HG02623 (cell line): ENCODE results near the gene YTHDF1.

Source experiments
- ATAC-seq: cut with Tn5 transposase; IDR thresholded peaks from one replicate; pipeline ENCODE4 v1.9.1; 2021; ENCODE audit warnings: moderate library complexity; ENCODE audit not compliant: unreplicated experiment

Gene YTHDF1

DNA sequence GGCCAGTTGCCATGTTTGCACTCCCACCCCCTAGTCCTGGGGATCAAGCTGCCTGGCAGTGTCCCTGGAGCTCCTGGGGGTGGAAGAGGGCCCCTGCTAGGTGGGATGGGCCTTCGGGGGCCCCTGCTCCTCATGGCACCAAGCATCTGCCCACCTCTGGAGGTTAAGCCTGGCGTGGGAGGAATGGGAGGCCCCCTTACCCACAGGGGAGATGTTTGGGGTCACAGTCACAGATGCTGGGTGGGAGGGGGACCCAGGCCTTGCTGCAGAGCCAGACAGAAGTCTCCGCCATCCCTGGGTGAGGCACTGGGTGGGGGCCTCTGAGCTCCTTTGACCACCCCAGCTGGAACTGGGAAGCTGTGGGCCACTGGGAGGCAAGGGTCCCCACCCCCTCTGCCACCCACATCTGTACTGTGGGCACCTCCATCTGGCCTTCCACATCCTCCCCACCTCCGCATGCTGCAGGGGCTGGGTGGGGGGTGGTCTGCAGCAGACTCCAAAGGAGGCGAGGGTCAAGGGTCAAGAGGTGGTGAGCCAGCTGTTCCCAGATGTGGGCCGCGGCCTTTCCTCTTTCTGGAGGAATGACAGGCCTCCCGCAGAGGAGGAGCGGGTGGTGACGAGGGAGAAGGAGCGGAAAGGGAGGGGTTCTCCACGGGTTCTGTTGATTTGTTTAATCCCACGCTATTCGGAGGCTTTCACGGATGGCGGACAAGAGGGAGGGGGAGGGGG lies 41.5 kb downstream of the YTHDF1 start:
- no peak for ATAC-seq

DNA sequence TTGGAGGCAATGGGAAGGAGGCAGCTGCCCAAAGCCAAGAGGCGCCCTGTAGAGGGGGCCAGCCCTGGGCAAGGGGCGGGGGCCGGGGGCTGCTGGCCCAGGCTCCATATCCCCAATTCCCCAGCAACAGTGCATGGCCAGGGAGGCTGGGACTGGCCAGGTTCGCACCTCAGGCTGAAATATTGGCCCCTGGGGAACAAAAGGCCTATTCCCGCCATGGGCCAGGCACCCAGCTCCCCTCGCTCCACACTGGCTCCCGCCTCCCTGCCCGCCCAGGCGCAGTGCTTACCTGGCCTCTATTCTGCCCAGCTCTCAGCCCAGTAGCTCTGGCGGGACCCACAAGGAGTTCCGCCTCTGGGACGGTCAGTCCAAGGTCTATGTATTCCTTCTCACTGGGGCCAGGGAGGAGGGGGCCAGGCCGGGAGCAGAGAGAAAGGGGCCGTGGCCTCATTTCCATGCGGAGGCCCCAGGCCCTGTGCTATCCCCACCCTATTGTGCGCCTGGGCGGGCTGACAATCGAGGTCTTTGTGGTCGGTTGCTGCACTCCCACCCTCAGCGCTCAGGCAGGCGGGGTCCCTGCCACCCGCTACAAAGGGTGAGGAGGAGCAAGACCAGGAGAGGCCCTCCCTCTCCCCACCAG lies 42.3 kb downstream of the YTHDF1 start:
- ATAC-seq: no peak

DNA sequence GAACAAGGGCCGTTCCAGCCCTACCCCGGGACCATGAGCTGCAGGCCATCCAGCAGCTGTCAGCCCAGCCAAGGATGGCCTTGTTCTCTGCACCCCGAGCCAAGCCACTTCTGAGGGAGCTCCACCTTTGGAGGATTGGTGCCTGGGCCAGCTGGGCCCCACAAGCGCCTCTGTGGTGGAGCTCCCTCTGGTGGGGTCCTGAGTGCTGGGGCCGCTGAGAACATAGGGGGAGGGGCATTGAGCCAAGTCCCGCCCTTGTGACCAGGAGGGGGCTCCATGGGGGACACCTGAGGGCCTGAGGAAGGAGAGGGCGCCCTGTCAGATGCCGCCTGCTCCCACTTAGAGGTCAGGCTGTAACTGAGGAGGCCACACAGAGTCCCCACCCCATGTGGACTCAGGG lies 43.2 kb downstream of the YTHDF1 start:
- no peak for ATAC-seq

DNA sequence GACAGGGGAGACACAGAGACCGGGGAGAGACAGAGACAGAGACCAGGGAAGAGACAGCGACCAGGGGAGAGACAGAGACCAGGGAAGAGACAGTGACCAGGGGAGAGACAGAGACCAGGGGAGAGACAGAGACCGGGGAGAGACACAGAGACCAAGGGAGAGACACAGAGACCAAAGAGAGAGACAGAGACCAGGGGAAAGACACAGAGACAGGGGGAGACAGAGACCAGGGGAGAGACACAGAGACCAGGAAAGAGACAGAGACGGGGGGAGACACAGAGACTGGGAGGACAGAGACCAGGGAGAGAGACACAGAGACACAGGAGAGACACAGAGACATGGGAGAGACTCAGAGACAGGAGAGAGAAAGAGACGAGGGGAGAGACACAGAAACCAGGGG lies 43.9 kb downstream of the YTHDF1 start:
- no peak for ATAC-seq

DNA sequence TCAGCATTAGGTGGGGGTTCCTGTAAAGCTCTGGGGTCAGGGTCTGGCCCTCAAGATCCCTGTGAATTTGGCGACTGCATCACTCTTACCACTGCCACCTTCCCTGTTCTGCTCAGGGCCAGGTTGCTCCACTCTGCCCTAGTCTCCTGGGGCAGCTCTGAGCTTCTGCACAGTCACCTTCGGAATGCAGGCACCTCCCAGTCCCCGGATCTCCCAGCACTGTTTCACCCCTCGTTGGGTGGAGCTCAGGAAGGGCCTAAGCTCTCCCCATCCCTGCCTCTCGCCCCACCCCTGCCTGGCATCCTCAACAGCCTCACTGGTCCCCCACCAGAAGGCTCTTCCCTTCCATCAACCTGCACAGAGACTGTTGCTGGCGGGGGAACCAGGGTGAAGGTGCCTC lies 46.2 kb downstream of the YTHDF1 start:
- ATAC-seq: no peak

DNA sequence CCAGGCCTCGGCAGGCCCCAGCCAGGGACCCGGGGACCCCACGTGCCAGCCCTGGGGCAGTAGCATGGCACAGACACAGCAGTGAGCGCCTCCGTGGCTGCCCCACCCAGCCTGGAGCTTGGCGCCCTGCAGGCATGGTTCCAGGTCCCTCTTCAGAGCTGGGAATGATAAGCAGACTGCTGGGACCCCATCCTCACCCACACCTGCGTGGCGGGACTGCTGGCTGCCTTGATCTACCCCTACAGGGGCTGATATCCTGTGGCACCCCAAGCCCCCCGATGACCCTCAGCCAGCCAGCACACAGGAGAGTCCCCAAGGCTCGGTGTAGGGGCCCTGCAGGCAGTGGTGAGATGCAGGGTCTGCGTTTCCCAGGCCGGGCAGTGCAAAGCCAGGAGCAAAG lies 47.1 kb downstream of the YTHDF1 start:
- ATAC-seq: no peak

DNA sequence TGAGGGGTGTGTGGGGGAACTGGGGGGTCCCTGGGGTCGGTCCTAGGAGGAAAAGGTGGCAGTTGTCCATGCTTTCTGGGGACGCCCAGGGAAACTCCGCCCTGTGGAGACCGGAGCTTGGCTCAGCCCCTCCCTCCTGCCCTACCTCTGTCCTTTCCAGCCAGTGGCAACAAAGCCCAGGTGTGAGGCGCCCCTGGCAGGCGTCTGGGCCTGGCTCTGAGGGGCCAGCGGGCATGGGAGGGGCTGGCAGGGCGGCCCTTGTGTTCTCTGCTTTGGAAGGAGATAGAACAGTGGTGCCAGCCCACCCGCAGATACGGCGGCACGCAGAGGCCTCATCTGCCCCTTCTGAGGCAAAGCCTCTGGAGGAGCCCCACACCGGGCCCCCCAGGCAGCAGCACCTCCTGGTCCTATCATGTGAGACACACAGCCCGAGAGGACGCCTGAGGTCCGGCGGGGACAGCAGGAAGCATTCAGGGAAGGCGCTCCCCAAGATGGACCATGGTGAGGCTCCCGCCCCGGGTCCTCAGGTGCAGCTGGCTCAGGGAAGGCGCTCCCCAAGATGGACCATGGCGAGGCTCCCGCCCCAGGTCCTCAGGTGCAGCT lies 47.9 kb downstream of the YTHDF1 start:
- no peak for ATAC-seq

DNA sequence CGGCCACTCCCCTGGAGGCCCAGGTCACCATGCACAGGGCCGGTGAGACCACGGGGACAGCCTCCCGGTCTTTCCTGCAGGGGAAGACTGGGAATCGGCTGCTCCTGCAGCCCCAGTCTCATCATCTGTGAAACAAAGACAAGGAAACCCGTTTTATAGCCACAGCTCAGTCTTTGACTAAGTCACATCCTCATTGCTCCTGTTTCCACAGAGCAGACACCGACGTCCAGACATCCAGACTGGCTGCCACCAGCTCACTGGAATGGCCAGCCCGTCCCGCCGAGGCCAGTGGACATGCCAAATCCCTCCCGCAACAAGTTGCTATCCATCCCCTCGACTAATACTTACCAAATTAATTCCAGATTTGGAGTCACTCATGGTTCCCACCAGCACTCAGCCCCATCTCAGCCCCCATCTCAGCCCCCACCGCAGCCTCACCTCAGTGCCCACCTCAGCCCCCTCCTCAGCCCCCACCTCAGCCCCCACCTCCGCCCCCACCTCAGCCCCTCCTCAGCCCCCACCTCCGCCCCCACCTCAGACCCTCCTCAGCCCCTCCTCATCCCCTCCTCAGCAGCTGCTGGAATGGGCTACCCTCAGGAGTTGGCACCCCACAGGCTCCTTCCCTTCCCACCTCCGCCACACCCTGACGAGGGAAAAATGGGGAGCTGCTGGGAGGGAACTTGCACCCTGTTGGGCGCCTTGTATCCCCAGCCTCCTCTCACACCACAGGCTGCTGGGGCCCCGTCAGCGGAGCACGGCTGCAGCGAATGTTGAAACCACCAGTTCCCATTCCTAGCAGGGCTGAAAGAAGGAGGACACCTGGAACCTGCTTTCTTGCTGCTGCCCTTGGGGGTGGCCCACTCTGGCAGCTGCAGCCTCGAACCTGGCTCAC lies 48.7 kb downstream of the YTHDF1 start:
- ATAC-seq: no peak

DNA sequence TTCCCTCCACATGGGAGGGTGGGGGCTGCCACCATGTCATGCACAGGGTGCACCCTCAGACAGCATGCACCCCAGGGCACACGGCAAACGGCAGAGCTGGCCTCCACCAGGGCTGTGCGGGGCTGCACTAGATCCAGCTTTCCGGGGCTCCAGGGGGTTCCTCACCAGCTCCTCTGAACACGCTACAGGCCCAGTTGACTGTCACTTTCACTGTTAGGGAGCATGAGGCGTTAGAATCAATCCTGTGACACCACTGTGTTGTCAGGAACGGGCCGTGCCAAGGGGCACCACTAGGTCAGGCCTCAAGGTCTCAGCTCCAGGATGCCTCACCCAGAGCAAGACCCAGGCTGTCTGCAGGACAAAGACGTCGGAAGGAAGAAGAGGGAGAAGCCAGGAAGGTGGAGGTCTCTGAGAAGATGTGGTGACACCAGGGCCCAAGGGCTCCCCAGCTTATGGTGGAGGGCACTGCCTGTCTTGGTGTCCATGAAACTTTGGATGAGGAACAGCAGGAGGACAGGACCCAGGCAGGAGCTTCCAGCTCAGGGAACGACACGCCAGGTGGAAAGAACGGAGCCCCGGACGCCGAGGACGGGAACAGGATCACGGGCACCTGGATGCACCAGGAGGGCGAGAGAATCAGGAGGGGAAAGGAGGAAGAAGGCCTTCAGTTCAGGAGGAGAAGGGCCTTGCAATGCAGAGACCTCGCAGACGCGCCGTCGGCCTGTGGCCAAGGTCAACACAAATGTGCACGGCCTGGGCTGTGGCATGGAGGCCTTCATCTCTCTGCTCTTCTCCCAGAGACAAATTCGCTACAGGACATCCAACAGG lies 49.5 kb downstream of the YTHDF1 start:
- ATAC-seq: no peak

DNA sequence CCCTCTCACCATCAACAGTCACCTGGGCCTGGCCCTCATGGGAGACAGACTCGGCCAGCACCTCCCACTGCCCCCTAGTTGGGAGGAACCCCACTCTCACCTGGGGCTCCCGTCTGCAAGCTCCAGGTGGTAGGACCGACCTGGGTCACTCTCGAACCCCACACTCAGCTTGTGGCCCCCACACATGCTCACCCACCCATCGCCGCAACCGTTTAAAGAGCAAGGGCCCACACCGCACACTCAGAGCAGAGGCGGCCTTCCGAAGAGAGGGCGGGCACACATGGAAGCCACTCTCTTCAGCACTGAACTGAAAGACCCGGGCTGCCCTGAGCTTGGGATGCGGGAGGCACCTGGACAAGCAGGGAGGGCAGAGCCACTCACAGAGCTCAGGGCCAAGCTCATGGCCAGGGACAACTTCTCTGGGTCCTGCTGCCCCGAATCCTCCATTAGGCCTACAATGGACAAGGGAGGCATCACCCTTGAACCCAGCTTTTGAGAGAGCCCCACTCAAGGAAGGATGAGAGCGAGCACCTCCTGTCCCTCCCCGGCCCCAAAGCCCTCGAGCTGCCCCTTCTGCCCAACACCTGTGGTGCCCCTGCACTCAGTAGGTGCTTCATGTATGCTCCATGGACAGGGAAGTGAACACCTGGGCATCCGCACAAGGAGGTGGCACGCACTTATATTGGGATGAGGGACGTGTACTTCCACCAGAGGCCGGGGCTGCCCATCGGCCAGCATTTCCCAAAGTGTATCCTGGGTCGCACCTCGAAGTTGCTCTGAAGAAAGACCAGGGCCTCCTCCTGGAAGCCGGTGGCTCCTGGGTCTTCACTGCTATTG lies 50.4 kb downstream of the YTHDF1 start:
- ATAC-seq: no peak

DNA sequence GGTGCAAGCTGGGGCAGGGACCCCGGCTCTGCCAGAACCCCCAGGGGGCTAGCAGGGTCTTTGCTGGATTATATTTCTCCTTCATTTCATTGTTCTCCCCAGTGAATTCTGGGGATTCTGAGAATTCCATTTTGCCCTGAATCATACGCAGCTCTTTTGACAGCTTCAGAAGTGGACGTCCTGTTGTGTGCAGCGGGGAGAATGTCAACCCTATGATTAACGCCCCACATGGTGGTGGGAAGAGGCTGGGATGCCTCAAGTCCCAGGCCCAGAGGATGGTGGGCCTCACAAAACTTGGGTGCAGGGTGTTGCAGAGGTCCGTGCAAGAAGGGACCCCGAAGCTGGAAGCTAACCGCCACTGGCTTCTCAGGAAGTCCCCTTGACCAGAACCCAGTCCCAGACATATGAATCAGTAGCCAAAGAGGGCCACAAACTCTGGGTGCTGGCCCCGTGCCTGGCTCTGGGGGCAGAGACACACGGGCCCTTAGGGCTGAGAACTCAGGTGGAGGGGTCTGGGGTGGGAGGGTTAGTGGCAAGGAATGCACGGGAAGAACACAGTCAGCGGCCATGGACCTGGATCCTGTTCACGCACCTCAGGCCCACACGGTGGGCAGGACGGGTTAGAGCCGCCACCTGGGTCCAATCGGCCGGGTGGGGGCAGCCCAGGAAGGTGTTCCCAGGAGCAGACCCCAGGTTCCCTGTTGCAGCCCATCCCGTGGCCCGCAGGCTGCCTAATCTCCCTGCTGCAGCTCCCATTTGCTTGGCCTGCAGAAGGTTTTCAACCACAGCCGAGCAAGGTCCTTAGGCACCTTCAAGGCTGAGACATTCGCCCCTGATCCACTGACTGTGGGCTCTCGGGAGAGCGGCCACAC lies 51.2 kb downstream of the YTHDF1 start:
- no peak for ATAC-seq

DNA sequence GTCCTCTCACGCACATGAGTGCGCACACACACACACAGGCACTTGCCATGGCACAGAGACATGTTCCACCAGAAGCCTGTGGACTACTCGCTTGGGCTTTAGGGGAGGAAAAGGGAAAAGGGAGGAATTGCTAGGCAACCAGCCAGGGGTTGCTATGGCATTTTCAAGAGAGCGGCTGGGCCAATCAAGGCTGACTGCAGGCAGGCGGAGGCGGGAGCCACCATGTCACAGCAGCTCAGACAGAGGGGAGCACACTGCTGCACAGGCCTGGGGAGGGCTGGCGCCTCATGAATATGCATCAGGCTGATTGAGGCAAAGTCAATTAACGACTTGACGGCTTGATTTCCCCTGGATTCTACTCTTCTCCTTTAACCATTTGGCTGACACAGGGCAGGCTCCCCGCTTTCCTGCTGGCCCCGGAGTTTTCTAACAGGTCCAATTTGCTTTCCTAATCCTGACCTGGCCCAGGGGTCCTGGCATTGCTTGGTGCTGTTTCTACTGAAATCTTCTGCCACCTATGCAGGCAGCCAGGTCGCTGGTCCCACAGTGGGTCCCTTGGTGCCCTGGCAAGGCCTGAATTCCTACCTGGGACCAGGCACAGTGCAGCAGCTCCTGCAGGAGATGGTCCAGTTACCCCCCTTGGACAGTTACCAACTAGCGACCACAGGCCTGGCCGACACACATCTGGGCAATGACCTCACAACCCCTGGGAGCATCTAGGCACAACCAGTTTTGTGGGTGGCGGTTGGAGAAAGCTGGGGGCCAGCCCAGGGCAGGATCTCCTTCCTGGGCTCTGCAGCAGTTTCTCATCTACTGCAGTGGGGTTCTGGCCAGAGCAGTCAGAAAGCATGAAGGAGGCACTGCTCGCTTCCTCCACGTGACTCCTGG lies 52.1 kb downstream of the YTHDF1 start:
- ATAC-seq: no peak

DNA sequence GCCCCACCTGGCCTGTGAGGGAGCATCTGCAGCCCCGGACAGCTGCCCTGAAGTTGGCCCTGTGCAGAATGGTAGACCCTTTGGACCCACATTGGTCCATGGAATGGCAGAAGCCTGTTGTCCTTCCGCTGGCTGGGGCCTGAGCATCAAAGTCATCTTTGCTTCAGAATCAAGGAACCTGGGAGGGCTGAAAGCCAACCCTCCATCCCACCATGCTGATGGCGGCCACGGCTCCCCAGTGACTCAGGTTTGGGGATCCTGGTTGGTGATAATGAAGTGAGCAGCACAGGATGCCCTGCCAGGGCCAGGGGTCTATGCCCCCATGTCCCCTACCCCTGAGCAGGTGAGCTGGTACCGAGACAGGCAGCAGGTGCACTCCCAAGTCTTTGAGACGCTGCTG lies 52.8 kb downstream of the YTHDF1 start:
- no peak for ATAC-seq

DNA sequence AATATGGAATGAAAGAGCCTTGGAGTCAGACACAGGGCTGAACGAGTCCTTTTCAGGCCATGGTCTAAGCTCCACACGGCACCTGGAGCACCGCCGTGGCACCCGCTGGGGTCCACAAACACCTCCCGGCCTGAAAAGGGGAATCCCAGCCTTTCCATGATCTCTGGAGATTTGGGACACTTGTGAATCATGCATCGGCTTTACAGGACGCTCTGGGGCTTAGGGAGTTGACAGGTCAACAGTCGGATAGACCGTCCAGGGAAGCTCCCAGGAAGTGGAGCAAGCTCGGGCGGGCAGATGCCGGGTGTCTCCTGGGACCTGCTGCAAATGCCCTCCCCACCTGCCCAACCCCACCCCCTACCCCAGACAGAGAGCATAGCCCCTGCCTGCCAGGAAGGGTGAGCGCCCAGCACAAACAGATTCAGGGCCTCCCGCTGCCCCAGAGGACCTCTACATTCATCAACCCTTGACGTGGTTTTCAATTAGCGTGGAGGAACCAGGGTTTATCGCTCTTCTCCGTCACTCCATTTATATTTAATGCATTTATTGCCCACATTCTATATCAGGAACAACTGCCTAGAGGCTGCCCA lies 53.6 kb downstream of the YTHDF1 start:
- ATAC-seq: no peak

DNA sequence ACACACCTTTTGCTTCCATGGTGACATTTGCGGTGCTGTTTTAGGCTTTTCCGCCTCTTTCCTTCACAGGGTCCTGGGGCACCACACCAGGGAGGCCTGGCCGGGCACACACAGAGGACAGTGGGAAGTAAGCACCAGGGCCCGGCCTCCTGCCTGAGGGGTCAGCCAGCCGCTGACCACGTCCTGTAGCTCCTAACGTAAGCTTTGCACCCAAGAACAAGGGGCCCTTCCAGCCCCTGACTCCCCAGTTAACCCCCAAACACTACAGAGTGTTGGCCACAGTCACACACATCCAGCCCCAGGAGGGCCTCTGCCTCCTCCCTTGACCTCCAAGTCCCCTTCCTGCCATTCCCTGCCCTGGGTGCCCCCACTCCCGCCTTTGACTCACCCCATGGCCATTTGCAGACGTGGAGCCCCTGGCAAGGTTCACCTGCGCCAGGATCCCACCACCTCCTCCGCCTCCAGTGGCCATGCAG lies 54.7 kb downstream of the YTHDF1 start:
- no peak for ATAC-seq

DNA sequence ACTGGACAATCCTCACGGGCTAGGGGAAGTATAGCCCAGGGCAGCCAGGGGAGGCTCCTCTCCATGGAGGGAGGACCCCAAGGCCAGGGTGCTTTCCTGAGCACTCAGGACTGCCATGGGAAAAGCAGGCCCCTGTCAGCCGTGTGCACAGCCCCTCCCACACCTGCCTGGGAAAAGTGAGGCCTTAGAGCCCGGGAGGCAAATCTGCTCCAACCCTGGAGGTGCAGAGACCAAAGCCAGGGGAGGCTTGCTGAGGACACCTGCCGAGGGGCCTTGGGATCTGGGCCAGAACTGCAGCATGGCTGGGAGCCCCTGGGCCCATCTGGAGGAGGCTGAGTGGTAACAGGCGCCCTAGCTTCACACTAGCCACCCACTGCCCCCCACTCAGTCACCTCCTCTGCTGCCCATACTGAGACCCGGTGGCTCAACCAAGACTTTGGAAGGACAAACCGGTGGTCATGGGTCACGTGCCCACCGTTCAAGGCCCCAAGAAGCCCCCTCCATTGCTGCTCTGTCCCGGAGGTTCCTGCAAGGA lies 55.2 kb downstream of the YTHDF1 start:
- no peak for ATAC-seq
